Keratinocyte (primary cell): Measurements from ENCODE around the gene TTC3. TPM values are rescaled to one million over a fixed set of nuclear protein-coding genes. Genes with fewer than 3 reads are reported as not detected.

ENCODE experiments used
- DNase-seq: peaks from one replicate; pipeline ENCODE4 v3.0.0-alpha.2; 2011; ENCODE audit warnings: low read depth, missing footprints, low spot score
- FAIRE-seq: peaks from 2 replicates; lab custom pipeline; 2011; peaks lifted over from hg19 to GRCh38; lab: Jason Lieb, UNC
- H2AFZ ChIP-seq: 2 replicates; pipeline ENCODE4 v1.6.0; 2012; ENCODE audit warnings: low read length, control low read depth, inconsistent platforms; ENCODE audit not compliant: control insufficient read depth
- H3K27ac ChIP-seq: 2 replicates; pipeline ENCODE4 v1.5.1; 2011; ENCODE audit warnings: low read length; ENCODE audit not compliant: control insufficient read depth, insufficient read depth
- H3K27me3 ChIP-seq: 3 replicates; pipeline ENCODE4 v1.6.0; 2011; ENCODE audit warnings: low read length; ENCODE audit not compliant: control insufficient read depth, insufficient read depth; ENCODE audit errors: extremely low read depth
- H3K36me3 ChIP-seq, 2 experiments: 2 replicates in 1 of 2; 3 replicates in 1 of 2; pipeline ENCODE4 v1.5.1; 2011; ENCODE audit warnings: low read length in 2 of 2, mild to moderate bottlenecking in 1 of 2; ENCODE audit not compliant: control insufficient read depth in 2 of 2, insufficient read depth in 2 of 2; ENCODE audit errors: extremely low read depth in 1 of 2
- H3K4me1 ChIP-seq: 3 replicates; pipeline ENCODE4 v1.5.1; 2011; ENCODE audit warnings: low read length; ENCODE audit not compliant: control insufficient read depth, insufficient read depth; ENCODE audit errors: extremely low read depth
- H3K4me2 ChIP-seq: 3 replicates; pipeline ENCODE4 v1.6.0; 2011; ENCODE audit warnings: low read depth, low read length; ENCODE audit not compliant: control insufficient read depth, insufficient read depth; ENCODE audit errors: extremely low read depth
- H3K4me3 ChIP-seq, 3 experiments: fragments of 200-600 bp in 1 of 3; sonication (generic) in 1 of 3; 2 replicates in 2 of 3; 3 replicates in 1 of 3; pipeline ENCODE4 v1.5.1; 2011 to 2016; ENCODE audit warnings: low read length in 3 of 3, mild to moderate bottlenecking in 3 of 3, control low read depth in 2 of 3, inconsistent platforms in 1 of 3, low read depth in 1 of 3, mixed read lengths in 1 of 3, mixed run types in 1 of 3, moderate library complexity in 1 of 3; ENCODE audit not compliant: control insufficient read depth in 2 of 3, insufficient read depth in 2 of 3; ENCODE audit errors: extremely low read depth in 1 of 3
- H3K79me2 ChIP-seq: 2 replicates; pipeline ENCODE4 v1.6.0; 2012; ENCODE audit warnings: low read length; ENCODE audit not compliant: control insufficient read depth, insufficient read depth
- H3K9ac ChIP-seq: 3 replicates; pipeline ENCODE4 v1.6.0; 2011; ENCODE audit warnings: low read length; ENCODE audit not compliant: control insufficient read depth, insufficient read depth; ENCODE audit errors: extremely low read depth
- H3K9me1 ChIP-seq: 3 replicates; pipeline ENCODE4 v1.6.0; 2011; ENCODE audit warnings: low read length; ENCODE audit not compliant: control insufficient read depth, insufficient read depth; ENCODE audit errors: extremely low read depth
- H3K9me3 ChIP-seq: 2 replicates; pipeline ENCODE4 v1.5.1; 2012; ENCODE audit warnings: low read depth, low read length; ENCODE audit not compliant: control insufficient read depth
- H4K20me1 ChIP-seq: 3 replicates; pipeline ENCODE4 v1.6.0; 2011; ENCODE audit warnings: low read length; ENCODE audit not compliant: control insufficient read depth, insufficient read depth; ENCODE audit errors: extremely low read depth
- EZH2 ChIP-seq: IDR thresholded peaks from one replicate; pipeline ENCODE4 v1.6.1; 2012; ENCODE audit warnings: inconsistent platforms, mild to moderate bottlenecking, low read length, moderate library complexity
- dilution Hi-C: fragments of 300-500 bp; cut with MboI; formaldehyde crosslinking; loops from one replicate; pipeline ENCODE4 v1.7.0; 2020; ENCODE audit warnings: low sequenced_read_pairs; ENCODE audit not compliant: extremely low pct_ligation_motif_present
- polyA plus RNA-seq, 5 experiments: library from polyadenylated mRNA; depleted of rRNA in 3 of 5; stranded (reverse) in 3 of 5; stranded (forward) in 1 of 5; unstranded in 1 of 5; fragments of >200 nt; gene quantifications; 1 replicate in 1 of 5; 2 replicates in 3 of 5; 3 replicates in 1 of 5; pipeline versions ENCODE4 v1.2.1 to v1.2.3, GENCODE V29; 2011 to 2012; ENCODE audit warnings: missing spikeins in 2 of 5, low read depth in 1 of 5, low replicate concordance in 1 of 5
- TF ChIP-seq, protein P1 (sequence below), 3 experiments: IDR thresholded peaks in 1 of 3; conservative IDR thresholded peaks in 1 of 3; optimal IDR thresholded peaks in 1 of 3; 2 replicates in 2 of 3; 3 replicates in 1 of 3; pipeline versions ENCODE3 to v1.5.1; 2011; ENCODE audit warnings: low read length in 3 of 3, mild to moderate bottlenecking in 3 of 3, moderate library complexity in 2 of 3, control low read depth in 1 of 3, inconsistent platforms in 1 of 3; ENCODE audit not compliant: insufficient read depth in 2 of 3; ENCODE audit errors: extremely low read depth in 1 of 3

Gene TTC3
- polyA plus RNA-seq, 1 donor (not counting 4 experiments of a cell fraction or from before 2014, with no cell fraction given) = 38.5 TPM

- TF ChIP-seq, protein P1, sequence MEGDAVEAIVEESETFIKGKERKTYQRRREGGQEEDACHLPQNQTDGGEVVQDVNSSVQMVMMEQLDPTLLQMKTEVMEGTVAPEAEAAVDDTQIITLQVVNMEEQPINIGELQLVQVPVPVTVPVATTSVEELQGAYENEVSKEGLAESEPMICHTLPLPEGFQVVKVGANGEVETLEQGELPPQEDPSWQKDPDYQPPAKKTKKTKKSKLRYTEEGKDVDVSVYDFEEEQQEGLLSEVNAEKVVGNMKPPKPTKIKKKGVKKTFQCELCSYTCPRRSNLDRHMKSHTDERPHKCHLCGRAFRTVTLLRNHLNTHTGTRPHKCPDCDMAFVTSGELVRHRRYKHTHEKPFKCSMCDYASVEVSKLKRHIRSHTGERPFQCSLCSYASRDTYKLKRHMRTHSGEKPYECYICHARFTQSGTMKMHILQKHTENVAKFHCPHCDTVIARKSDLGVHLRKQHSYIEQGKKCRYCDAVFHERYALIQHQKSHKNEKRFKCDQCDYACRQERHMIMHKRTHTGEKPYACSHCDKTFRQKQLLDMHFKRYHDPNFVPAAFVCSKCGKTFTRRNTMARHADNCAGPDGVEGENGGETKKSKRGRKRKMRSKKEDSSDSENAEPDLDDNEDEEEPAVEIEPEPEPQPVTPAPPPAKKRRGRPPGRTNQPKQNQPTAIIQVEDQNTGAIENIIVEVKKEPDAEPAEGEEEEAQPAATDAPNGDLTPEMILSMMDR (optimal IDR thresholded peaks at IDR 0.05 in 1 of 3, IDR thresholded peaks at IDR 0.05 in 1 of 3, conservative IDR thresholded peaks at IDR 0.05 in 1 of 3; ENCODE audit: extremely low read depth in 1 of 3, insufficient read depth in 2 of 3, low read length in 3 of 3) = no peak
- no peak for TF ChIP-seq EZH2
These were observed 127.8 kb downstream of the TTC3 start for GRCh38 chr21:37200641-37201480.

DNA sequence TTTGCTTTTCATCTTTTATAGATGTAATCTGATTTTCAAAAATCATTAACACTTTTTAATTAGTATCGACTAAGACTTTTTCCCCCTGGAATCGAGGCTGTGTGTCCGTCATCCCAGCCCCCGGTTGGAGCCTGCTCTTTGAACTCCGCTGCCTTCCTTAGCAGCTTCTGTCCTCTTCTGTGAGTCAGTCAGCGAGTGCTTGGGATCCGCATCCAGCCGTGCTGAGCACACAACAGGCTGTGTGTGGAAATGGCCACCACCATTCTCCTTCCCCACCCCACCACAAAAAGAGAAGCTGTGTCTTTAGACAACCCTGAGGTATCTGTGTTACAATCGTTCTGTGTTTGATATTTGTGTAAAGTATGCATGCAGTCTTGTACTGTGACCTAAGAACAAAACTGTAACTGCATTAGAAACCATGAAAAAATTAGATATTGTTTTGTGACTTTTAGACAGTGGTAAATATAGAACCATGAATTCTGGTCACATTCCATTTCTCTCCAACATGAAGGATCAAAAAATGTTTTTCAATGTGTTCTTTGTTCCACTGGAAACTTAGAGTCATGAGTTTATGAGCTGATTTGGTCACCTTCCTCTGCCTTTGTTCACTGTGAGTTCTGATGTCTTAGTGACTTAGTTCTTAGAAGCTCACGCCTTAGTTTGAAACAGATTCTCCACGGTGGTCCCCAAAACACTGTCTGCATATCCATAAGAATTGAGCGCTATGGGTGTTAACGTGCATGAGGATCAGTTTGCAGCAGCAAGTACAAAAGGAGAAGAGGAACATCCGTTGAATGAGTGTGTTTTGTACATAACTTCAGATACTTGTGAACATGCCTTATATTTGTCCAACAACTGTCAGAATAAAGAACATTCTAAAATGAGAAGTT lies 129.4 kb downstream of the TTC3 start:
- FAIRE-seq = no peak

More at GRCh38 chr21:37200641-37201480, 127.8 kb downstream of the TTC3 start:
- H3K4me1 ChIP-seq = peaks cover 10% of the 10 kb centered on the region
- H3K9me3 ChIP-seq = no peaks in the 10 kb centered on the region
- no peak overlapping the region for H3K27ac ChIP-seq
- peaks cover 17 to 20% of the 10 kb centered on the region in 2 experiments for H3K36me3 ChIP-seq
- H3K27me3 ChIP-seq = no peaks in the 10 kb centered on the region
- H3K9me1 ChIP-seq = no peaks in the 10 kb centered on the region
- FAIRE-seq (no peak), DNase-seq (no peak)
- no peak overlapping the region for H3K9ac ChIP-seq
- no peaks in the 10 kb centered on the region for H4K20me1 ChIP-seq
- no peak overlapping the region for H2AFZ ChIP-seq
- dilution Hi-C loops = no loop called here
- H3K4me2 ChIP-seq = no peak overlapping the region
- no peak overlapping the region for H3K4me3 ChIP-seq
- no peaks in the 10 kb centered on the region for H3K79me2 ChIP-seq

More for the DNA sequence above, 129.4 kb downstream of the TTC3 start:
- H3K4me3 ChIP-seq = no peak overlapping the region
- H3K36me3 ChIP-seq = peaks cover 15 to 20% of the 10 kb centered on the region in 2 experiments
- no peaks in the 10 kb centered on the region for H4K20me1 ChIP-seq
- H3K9ac ChIP-seq = no peak overlapping the region
- H3K9me3 ChIP-seq = no peaks in the 10 kb centered on the region
- H3K9me1 ChIP-seq = no peaks in the 10 kb centered on the region
- H3K4me1 ChIP-seq = peaks cover 13% of the 10 kb centered on the region
- TF ChIP-seq, protein P1 (optimal IDR thresholded peaks at IDR 0.05 in 1 of 3, IDR thresholded peaks at IDR 0.05 in 1 of 3, conservative IDR thresholded peaks at IDR 0.05 in 1 of 3; ENCODE audit: extremely low read depth in 1 of 3, insufficient read depth in 2 of 3, low read length in 3 of 3) = no peak
- no peak for TF ChIP-seq EZH2
- no peak overlapping the region for H2AFZ ChIP-seq
- dilution Hi-C loops = no loop called here
- no peaks in the 10 kb centered on the region for H3K27me3 ChIP-seq
- H3K79me2 ChIP-seq = no peaks in the 10 kb centered on the region
- no peak overlapping the region for H3K27ac ChIP-seq
- DNase-seq = no peak
- no peak overlapping the region for H3K4me2 ChIP-seq
